ENCODE results near the gene CACNA2D3.

GRCh38 chr3:54826251-54826691 lies 703.9 kb downstream of the CACNA2D3 start:
- no peak for TF ChIP-seq TAF1 (IDR thresholded peaks at IDR 0.05; ENCODE audit: low read depth, low read length)
- no peak for TF ChIP-seq POLR2A (IDR thresholded peaks at IDR 0.05; ENCODE audit: low read depth, low read length)
- no peak for TF ChIP-seq POLR2AphosphoS5 (IDR thresholded peaks at IDR 0.05; ENCODE audit: low read depth, low read length)
- TF ChIP-seq SPI1 (IDR thresholded peaks at IDR 0.05; ENCODE audit: low read depth, low read length) = no peak

Data from GM12891 (cell line).